Endometrial microvascular endothelial cells (primary cell): ENCODE results near the gene SLC6A6. TPM values are rescaled to one million over a fixed set of nuclear protein-coding genes. Genes with fewer than 3 reads are reported as not detected.

Experiments
- in situ Hi-C: cut with HindIII; loops from 2 replicates; pipeline ENCODE4 v1.10.0; 2017; ENCODE audit warnings: low sequenced_read_pairs, low pct_unique_long_range_greater_than_20kb; ENCODE audit errors: inconsistent ontology term
- total RNA-seq: library from RNA; depleted of rRNA; stranded (reverse); fragments of >200 nt; gene quantifications from one replicate; pipeline ENCODE4 v1.2.3, GENCODE V29; 2015; ENCODE audit errors: inconsistent ontology term

SLC6A6 gene
- total RNA-seq, 1 donor from 2014 or later: 21.1 TPM

- in situ Hi-C loops: no loop called here
Measured at GRCh38 chr3:14458434-14459275, 56.2 kb downstream of the SLC6A6 start.

GRCh38 chr3:14459384-14459783 is 57.0 kb downstream of the SLC6A6 start:
- in situ Hi-C loops: no loop called here

- in situ Hi-C loops: no loop called here
Measured at GRCh38 chr3:14459787-14460186, 57.4 kb downstream of the SLC6A6 start.

GRCh38 chr3:14460342-14461005 is 58.1 kb downstream of the SLC6A6 start:
- in situ Hi-C loops: no loop called here

GRCh38 chr3:14461006-14461747 is 58.8 kb downstream of the SLC6A6 start:
- in situ Hi-C loops: no loop called here

GRCh38 chr3:14461748-14462324 is 59.4 kb downstream of the SLC6A6 start:
- in situ Hi-C loops: no loop called here

GRCh38 chr3:14462738-14463137 is 60.3 kb downstream of the SLC6A6 start:
- in situ Hi-C loops: no loop called here

- in situ Hi-C loops: no loop called here
Measured at GRCh38 chr3:14463330-14464140, 61.1 kb downstream of the SLC6A6 start.

GRCh38 chr3:14464141-14464465 is 61.7 kb downstream of the SLC6A6 start:
- in situ Hi-C loops: no loop called here

GRCh38 chr3:14464521-14464920 is 62.1 kb downstream of the SLC6A6 start:
- in situ Hi-C loops: no loop called here

GRCh38 chr3:14465425-14465824 is 63.0 kb downstream of the SLC6A6 start:
- in situ Hi-C loops: no loop called here

GRCh38 chr3:14466179-14466903 is 63.9 kb downstream of the SLC6A6 start:
- in situ Hi-C loops: no loop called here

- in situ Hi-C loops: no loop called here
Measured at GRCh38 chr3:14467814-14468620, 65.6 kb downstream of the SLC6A6 start.

- in situ Hi-C loops: no loop called here
Measured at GRCh38 chr3:14468621-14468981, 66.2 kb downstream of the SLC6A6 start.

- in situ Hi-C loops: no loop called here
Measured at GRCh38 chr3:14470461-14470860, 68.1 kb downstream of the SLC6A6 start.

GRCh38 chr3:14471016-14471415 is 68.6 kb downstream of the SLC6A6 start:
- in situ Hi-C loops: no loop called here

GRCh38 chr3:14471690-14472089 is 69.3 kb downstream of the SLC6A6 start:
- in situ Hi-C loops: no loop called here
